Stimulated activated CD4-positive, alpha-beta T cell treated with anti-CD3 and anti-CD28 coated beads, Interleukin-1b, Interleukin-23, amount 100 ng/mL, for 48 hours (primary cell): ENCODE data around the gene ZNF536.

Experiments
- DNase-seq: peaks from one replicate; pipeline ENCODE4 v3.0.0-alpha.2; 2020

The ZNF536 gene

DNA sequence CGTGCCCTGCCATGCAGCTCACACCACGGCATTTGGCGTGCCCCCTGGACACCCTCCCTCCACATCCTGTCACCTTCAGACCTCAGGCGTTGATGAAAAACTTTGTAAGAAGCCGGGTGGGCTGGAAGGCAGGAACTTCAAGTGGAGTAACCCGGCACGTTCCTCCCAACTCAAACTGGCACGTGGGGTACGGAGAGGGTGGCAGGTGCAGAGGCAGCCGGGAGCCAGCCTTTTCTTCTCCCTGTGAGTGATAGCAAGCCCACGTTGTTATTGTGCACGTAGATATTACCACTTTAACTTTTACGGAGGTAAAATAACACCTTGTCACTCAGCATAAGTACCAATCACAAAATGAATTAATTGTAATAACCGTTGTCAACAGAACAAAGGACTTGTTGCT lies 198.0 kb downstream of the ZNF536 start:
- DNase-seq, result no peak

- no peak for DNase-seq
These were observed 205.4 kb downstream of the ZNF536 start for GRCh38 chr19:30577551-30578105.

DNA sequence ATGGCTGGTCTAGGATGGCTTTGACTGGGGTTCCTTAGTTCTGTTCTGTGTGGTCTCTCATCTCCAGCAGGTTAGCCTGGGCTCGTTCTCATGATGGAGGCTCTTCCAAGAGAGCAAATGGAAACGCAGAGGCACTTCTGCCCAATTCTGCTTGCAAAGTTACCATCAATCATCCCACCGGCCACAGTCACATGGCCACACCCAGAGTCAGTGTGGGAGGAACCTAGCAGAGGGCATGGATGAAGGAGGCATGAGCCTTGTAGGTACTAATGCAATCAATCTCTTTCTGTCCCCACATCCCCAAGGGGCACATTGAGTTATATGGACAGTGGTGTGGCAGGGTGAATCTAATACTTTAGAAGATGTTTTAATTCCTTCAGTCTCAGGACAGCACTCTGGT lies 207.2 kb downstream of the ZNF536 start:
- no peak for DNase-seq

DNA sequence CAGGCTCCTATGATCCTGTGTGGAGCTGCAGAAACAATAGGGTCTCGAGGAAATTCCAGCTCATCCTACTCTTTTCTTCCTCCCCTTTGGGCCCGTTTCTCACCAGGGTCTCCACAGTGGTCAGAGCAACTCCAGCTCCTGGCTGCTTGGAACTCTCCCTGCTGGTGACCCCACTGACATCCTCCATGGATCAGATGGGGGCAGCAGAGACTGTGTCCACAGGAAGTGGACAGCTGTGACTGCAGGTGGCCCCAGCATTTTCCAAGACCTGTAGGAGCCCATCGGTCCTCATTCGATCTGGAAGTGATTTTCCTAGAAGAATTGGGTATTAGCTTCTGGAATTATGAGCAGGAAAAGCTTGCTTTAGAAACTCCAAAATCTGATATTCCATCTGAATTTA lies 208.5 kb downstream of the ZNF536 start:
- DNase-seq, result no peak

- DNase-seq, result no peak
These were observed 211.9 kb downstream of the ZNF536 start for GRCh38 chr19:30584090-30584489.

DNA sequence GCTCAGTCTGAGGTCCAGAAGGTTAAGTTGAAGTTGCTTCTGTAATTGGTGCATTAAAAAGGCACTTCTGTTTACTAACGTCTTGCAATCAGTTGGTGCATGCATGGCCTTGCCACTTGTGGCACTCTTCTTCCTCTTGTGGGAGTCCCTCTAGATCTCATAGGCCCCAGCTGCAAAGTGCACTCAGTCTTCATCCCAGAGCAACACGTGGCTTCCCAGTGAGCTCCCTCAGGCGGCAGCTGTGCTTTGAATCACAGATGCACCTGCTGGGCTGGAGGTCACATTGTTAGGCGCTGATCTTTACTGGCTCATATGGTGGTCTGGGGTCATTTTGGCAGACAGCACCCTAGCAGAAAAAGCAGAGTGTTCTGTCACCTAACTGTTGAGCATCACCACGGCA lies 215.7 kb downstream of the ZNF536 start:
- DNase-seq, result no peak

- no peak for DNase-seq
These were observed 218.5 kb downstream of the ZNF536 start for GRCh38 chr19:30590596-30591229.

DNA sequence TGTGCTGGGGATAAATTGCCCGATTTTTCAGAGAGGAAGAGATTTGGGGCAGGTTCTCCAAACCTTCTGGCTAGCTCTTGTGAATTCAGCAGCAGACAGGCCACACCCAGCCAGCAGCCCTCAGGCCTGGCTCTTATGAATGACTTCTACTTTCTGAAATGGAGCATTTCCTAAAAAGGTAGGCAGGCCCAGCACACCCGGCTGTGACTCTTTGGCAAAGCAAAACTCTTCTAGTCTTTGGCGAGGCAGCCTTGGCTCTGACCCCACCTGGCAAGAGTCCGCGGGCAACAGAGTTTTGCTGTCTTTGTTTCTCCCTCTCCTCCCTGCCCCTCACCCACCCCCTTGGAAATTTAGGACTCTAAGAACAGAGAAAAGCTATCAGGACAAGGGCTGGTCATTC lies 221.2 kb downstream of the ZNF536 start:
- DNase-seq, result no peak

GRCh38 chr19:30593975-30594745 lies 222.0 kb downstream of the ZNF536 start:
- no peak for DNase-seq

DNA sequence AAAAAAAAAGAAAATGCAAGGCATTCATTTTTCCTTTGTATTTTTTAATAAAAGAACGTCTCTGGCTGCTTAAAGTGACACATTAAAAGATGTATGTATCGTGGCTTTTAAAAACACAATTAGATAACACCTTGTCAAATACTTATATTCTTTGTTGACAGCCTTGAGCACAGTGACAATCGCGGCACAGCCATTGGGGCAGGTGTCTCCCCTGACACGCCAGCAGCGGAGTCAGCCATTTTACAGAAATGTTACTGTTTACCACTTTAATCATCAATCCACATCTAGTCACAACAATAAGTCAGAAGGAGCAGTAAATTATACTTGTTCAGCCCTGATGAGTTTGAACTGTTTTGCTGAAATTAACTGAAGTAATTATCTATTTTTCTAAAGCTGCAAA lies 224.1 kb downstream of the ZNF536 start:
- no peak for DNase-seq

GRCh38 chr19:30596813-30597399 lies 224.7 kb downstream of the ZNF536 start:
- no peak for DNase-seq

DNA sequence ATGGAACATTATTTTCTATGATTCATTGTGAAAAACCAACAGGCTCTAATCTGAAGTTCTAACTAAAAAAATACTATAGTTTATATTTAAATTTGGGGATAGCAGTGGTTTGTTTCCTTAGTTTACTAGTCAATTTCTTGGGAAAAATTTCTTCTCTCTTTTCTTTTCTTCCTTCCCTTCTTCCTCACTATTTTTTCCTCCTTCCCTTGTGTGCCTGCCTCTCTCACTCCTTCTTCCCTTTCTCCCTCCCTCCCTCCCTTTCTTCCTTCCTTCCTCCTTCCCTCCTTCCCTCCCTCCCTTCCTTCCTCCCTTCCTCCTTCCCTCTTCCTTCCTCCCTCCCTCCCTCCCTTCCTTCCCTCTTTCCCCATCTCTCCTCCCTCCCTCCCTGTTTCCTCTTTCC lies 226.5 kb downstream of the ZNF536 start:
- DNase-seq, result no peak

DNA sequence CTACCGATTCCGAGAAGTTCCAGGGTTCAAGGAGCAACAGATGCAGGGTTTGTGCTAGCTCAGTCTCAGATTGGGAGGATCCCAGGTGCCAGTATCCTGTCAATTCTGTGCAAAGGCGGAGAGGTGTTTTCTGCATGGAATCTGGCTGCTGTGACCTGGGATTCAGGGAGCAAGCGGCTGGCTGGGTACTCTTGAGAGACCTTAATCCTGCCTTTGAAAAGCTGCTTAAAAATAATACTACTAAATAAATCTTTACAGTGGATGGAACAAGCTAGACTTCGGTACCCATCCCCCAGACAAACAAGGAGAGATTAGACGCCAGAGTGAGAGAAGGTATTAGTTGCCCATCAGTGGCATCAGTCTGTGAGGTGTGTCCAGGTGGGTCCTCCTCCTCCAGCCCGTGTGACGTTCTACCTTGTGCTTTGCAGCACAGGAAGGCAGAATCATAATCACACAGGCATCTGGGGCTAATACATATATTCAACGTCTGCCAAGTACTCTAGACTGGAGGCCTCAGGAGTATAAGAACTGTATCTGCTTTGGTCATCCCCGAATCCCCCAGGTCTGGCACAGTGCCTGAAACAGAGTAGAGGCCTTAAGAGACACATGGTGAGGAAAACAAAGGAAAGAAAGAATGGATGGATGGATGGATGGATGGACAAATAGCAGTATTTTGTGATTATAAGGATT lies 230.6 kb downstream of the ZNF536 start:
- no peak for DNase-seq

GRCh38 chr19:30604657-30605056 lies 232.5 kb downstream of the ZNF536 start:
- no peak for DNase-seq

GRCh38 chr19:30605333-30605732 lies 233.1 kb downstream of the ZNF536 start:
- DNase-seq, result no peak

- no peak for DNase-seq
These were observed 234.2 kb downstream of the ZNF536 start for GRCh38 chr19:30606114-30607050.
